Measurements from ENCODE around the gene ADAMTS18.
A peak's percentile ranks its signal among the peaks of the same experiment; 100 is the strongest.

- TF ChIP-seq POLR2AphosphoS5 (IDR thresholded peaks at IDR 0.05; ENCODE audit: insufficient read depth, low read depth, low read length) (no peak), MYC (IDR thresholded peaks at IDR 0.05; ENCODE audit: low read depth, low read length) (no peak), POLR2A (IDR thresholded peaks at IDR 0.05; ENCODE audit: low read depth, low read length) (no peak), FOS (IDR thresholded peaks at IDR 0.05; ENCODE audit: borderline replicate concordance, insufficient read depth, low read length) (peak; percentile 21), EZH2 (IDR thresholded peaks at IDR 0.05; ENCODE audit: borderline replicate concordance, low read depth, low read length, severe bottlenecking) (no peak)
- TF ChIP-seq, protein P1, sequence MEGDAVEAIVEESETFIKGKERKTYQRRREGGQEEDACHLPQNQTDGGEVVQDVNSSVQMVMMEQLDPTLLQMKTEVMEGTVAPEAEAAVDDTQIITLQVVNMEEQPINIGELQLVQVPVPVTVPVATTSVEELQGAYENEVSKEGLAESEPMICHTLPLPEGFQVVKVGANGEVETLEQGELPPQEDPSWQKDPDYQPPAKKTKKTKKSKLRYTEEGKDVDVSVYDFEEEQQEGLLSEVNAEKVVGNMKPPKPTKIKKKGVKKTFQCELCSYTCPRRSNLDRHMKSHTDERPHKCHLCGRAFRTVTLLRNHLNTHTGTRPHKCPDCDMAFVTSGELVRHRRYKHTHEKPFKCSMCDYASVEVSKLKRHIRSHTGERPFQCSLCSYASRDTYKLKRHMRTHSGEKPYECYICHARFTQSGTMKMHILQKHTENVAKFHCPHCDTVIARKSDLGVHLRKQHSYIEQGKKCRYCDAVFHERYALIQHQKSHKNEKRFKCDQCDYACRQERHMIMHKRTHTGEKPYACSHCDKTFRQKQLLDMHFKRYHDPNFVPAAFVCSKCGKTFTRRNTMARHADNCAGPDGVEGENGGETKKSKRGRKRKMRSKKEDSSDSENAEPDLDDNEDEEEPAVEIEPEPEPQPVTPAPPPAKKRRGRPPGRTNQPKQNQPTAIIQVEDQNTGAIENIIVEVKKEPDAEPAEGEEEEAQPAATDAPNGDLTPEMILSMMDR (IDR thresholded peaks at IDR 0.05; ENCODE audit: extremely low read depth in 1 of 2, insufficient read depth in 1 of 2, low read depth in 1 of 2, low read length in 2 of 2) = no peak
- TF ChIP-seq, protein P2, sequence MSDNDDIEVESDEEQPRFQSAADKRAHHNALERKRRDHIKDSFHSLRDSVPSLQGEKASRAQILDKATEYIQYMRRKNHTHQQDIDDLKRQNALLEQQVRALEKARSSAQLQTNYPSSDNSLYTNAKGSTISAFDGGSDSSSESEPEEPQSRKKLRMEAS (IDR thresholded peaks at IDR 0.05; ENCODE audit: insufficient read depth, insufficient read length) = no peak
Observed at GRCh38 chr16:77299395-77299794, 135.4 kb downstream of the ADAMTS18 start.
